Osteoblast (primary cell): ENCODE data around the gene EXOC4. TPM values are rescaled to one million over a fixed set of nuclear protein-coding genes. Genes with fewer than 3 reads are reported as not detected.
A peak's percentile ranks its signal among the peaks of the same experiment; 100 is the strongest.

Experiments
- DNase-seq: peaks from one replicate; pipeline ENCODE4 v3.0.0; 2011; ENCODE audit warnings: low spot score, mixed read lengths; ENCODE audit not compliant: insufficient read length; ENCODE audit errors: missing footprints
- H2AFZ ChIP-seq: 2 replicates; pipeline ENCODE4 v1.6.0; 2011; ENCODE audit warnings: mild to moderate bottlenecking, low read length
- H3K27ac ChIP-seq: 2 replicates; pipeline ENCODE4 v1.5.1; 2011; ENCODE audit warnings: mild to moderate bottlenecking, low read depth, low read length, moderate library complexity
- H3K27me3 ChIP-seq: 2 replicates; pipeline ENCODE4 v1.6.0; 2012; ENCODE audit warnings: mild to moderate bottlenecking, control low read depth, inconsistent platforms, low read length, moderate library complexity; ENCODE audit not compliant: insufficient read depth
- H3K36me3 ChIP-seq: 2 replicates; pipeline ENCODE4 v1.5.1; 2011; ENCODE audit warnings: mild to moderate bottlenecking, low read length, control low read depth, moderate library complexity; ENCODE audit not compliant: insufficient read depth
- H3K4me1 ChIP-seq: 2 replicates; pipeline ENCODE4 v1.5.1; 2011; ENCODE audit warnings: mild to moderate bottlenecking, low read length, control low read depth, moderate library complexity; ENCODE audit not compliant: insufficient read depth
- H3K4me2 ChIP-seq: 2 replicates; pipeline ENCODE4 v1.6.0; 2011; ENCODE audit warnings: mild to moderate bottlenecking, low read length; ENCODE audit not compliant: insufficient read depth
- H3K4me3 ChIP-seq: fragments of 200-600 bp; sonication (generic); 3 replicates; pipeline ENCODE4 v1.5.1; 2012; ENCODE audit warnings: mild to moderate bottlenecking, low read length, inconsistent platforms; ENCODE audit not compliant: insufficient read depth
- H3K79me2 ChIP-seq: 2 replicates; pipeline ENCODE4 v1.6.0; 2012; ENCODE audit warnings: mild to moderate bottlenecking, low read length, control low read depth, inconsistent platforms; ENCODE audit not compliant: insufficient read depth
- H3K9me3 ChIP-seq: 2 replicates; pipeline ENCODE4 v1.5.1; 2011; ENCODE audit warnings: low read depth, low read length, control low read depth
- H4K20me1 ChIP-seq: 2 replicates; pipeline ENCODE4 v1.6.0; 2012; ENCODE audit warnings: mild to moderate bottlenecking, low read length, control low read depth; ENCODE audit not compliant: insufficient read depth
- CTCF ChIP-seq: IDR thresholded peaks from 2 replicates; pipeline ENCODE4 v1.5.1; 2011; ENCODE audit warnings: mild to moderate bottlenecking, low read depth, low read length, moderate library complexity; ENCODE audit errors: extremely low read depth
- total RNA-seq: library from RNA; depleted of rRNA; stranded (reverse); fragments of >200 nt; gene quantifications from 2 replicates; pipeline ENCODE4 v1.2.3, GENCODE V29; 2012

The EXOC4 gene
- total RNA-seq, 1 donor, result 134 TPM

GRCh38 chr7:134013249-134013648, 760.4 kb downstream of the EXOC4 start:
- H3K9me3 ChIP-seq, result no peaks in the 10 kb centered on the region
- no peak overlapping the region for H2AFZ ChIP-seq
- H3K4me2 ChIP-seq, result no peak overlapping the region
- no peak for DNase-seq
- H3K79me2 ChIP-seq, result no peaks in the 10 kb centered on the region
- no peaks in the 10 kb centered on the region for H3K36me3 ChIP-seq
- no peaks in the 10 kb centered on the region for H3K4me1 ChIP-seq
- H4K20me1 ChIP-seq, result no peaks in the 10 kb centered on the region
- H3K27ac ChIP-seq, result no peak overlapping the region
- no peak for TF ChIP-seq CTCF
- H3K4me3 ChIP-seq, result no peak overlapping the region
- no peaks in the 10 kb centered on the region for H3K27me3 ChIP-seq

GRCh38 chr7:134014935-134015334, 762.1 kb downstream of the EXOC4 start:
- H3K27me3 ChIP-seq, result no peaks in the 10 kb centered on the region

GRCh38 chr7:134016223-134016941, 763.5 kb downstream of the EXOC4 start:
- Histone ChIP-seq H4K20me1 (no peaks in the 10 kb centered on the region), H3K4me1 (no peaks in the 10 kb centered on the region), H2AFZ (no peak overlapping the region), H3K27me3 (no peaks in the 10 kb centered on the region), H3K4me2 (no peak overlapping the region), H3K79me2 (no peaks in the 10 kb centered on the region), H3K9me3 (no peaks in the 10 kb centered on the region), H3K36me3 (no peaks in the 10 kb centered on the region), H3K27ac (no peak overlapping the region), H3K4me3 (no peak overlapping the region)
- TF ChIP-seq CTCF, result peak; percentile 68
- no peak for DNase-seq

More at GRCh38 chr7:134014935-134015334, 762.1 kb downstream of the EXOC4 start:
- Histone ChIP-seq H3K9me3 (no peaks in the 10 kb centered on the region), H3K36me3 (no peaks in the 10 kb centered on the region), H4K20me1 (no peaks in the 10 kb centered on the region), H3K27ac (no peak overlapping the region), H2AFZ (no peak overlapping the region), H3K4me3 (no peak overlapping the region), H3K4me2 (no peak overlapping the region), H3K79me2 (no peaks in the 10 kb centered on the region), H3K4me1 (no peaks in the 10 kb centered on the region)
- TF ChIP-seq CTCF, result no peak
- DNase-seq, result no peak

- DNase-seq, result no peak
- H3K36me3 ChIP-seq, result no peaks in the 10 kb centered on the region
- H2AFZ ChIP-seq, result no peak overlapping the region
- no peaks in the 10 kb centered on the region for H3K79me2 ChIP-seq
- TF ChIP-seq CTCF, result no peak
- H3K4me2 ChIP-seq, result no peak overlapping the region
- no peak overlapping the region for H3K4me3 ChIP-seq
- H3K27ac ChIP-seq, result no peak overlapping the region
- H3K27me3 ChIP-seq, result no peaks in the 10 kb centered on the region
- no peaks in the 10 kb centered on the region for H3K4me1 ChIP-seq
- H3K9me3 ChIP-seq, result no peaks in the 10 kb centered on the region
- no peaks in the 10 kb centered on the region for H4K20me1 ChIP-seq
Observed at GRCh38 chr7:134016942-134017303, 764.0 kb downstream of the EXOC4 start.
